GM21423 (cell line): ENCODE measurements around the gene KLHL3.

Experiments used
- ATAC-seq: cut with Tn5 transposase; IDR thresholded peaks from one replicate; pipeline ENCODE4 v1.9.1; 2021; ENCODE audit warnings: mild to moderate bottlenecking, moderate library complexity; ENCODE audit not compliant: unreplicated experiment

Gene KLHL3

DNA sequence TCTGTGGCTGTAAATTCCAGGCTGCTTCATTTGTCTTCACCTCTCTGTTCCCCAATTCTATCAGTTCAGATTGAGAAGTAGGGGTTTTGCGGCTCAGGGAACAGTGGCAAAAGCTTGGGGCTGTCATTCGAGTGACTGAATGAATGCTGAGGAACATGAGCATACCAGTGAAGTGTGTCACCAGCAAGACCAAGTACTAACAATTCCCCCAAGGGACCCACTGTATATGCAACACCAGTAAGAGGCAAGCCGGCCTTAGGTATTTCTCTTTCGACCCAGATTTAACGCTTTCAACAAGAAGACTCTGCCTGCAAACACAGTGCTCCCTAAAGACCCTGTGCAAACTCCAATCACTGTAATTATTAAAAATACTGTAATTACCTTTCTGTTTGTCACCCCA is 25.8 kb downstream of the KLHL3 start:
- no peak for ATAC-seq

DNA sequence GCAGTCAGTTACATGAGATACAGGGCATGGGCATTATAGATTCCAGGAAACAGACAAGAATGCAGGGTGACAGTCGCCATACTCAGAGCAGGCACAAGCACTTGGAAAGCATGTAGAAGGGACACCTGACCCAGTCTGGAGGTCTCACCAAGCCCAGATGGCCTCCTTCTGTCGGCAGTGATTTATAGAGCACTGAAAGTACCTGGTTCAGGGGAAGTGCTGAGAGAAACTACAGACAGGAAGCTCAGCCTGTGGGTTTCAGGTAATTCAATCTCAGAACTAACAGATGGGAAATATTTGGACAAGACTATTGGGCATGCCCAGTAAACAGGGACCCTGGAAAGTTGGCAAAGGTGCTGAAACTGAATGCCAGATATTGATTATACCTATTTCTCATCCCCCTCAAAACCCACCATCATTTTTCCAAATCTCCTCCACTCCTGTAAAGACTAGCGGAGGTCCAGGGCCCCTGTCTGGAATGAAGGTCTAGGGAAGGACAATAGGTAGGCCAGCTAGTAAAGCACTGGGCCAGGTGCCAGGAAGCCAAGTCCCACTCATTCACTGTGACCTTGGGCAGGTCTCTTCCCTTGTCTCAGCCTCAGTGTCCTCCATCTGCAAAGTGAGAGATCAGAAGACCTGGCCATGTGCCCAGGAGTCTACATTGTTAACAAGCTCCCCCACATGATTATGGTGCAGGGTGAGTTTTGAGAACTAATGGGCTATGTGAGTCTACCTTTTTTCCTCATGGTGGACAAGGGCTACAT is 26.9 kb downstream of the KLHL3 start:
- no peak for ATAC-seq

DNA sequence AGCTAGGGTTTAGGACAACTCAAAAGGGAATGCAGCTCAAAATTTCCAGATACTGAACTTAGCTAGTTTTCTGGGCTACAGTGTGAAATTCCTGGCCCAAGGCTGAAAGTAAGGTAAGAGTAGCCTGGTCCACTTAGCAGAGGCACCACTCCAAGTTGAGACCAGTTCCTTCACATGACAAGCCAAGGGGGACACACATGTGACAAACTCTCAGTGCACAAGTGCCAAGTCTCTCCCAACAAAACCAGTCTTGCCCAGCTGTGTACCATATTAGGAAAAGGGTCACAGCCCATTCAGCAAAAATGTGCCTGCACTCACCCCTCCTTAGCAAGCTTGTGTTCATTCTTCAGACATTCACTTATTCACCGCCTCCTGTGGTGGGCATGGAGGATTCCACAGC is 27.8 kb downstream of the KLHL3 start:
- ATAC-seq: no peak

DNA sequence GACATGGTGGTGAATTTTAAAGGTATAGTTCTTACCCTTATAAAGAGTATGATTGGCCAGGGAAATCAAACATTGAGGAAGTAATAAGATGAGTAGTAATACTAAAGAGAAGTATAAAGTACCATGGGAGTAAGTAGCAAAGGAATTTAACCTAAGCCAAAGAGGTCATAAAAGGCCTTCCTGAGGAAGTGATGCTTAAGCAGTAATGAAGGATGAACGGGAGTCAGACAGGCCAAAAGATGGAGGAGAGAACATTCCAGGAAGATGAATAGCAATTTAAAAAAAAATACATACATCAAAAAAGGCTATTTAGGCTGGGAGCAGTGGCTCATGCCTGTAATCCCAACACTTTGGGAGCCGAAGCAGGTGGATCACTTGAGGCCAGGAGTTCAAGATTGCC is 29.0 kb downstream of the KLHL3 start:
- no peak for ATAC-seq

DNA sequence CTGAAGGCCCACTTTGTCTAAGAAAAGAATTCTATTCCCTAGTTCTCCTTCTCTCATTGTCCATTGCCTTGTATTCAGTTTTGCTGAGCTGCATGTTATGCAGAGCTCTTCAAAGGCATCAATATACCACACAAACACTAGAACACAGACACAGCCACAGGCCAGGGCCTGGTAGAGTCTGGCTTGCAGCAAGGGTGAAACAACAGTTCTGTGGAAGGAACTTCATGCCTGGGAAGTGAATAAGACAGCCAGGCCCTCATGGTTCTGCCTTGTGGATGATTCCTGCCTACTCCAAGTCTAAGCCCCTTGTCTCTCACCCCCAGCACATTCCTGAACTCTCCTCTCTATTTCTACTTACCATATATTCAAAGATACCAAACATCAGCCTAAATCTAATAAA is 30.8 kb downstream of the KLHL3 start:
- ATAC-seq: no peak

DNA sequence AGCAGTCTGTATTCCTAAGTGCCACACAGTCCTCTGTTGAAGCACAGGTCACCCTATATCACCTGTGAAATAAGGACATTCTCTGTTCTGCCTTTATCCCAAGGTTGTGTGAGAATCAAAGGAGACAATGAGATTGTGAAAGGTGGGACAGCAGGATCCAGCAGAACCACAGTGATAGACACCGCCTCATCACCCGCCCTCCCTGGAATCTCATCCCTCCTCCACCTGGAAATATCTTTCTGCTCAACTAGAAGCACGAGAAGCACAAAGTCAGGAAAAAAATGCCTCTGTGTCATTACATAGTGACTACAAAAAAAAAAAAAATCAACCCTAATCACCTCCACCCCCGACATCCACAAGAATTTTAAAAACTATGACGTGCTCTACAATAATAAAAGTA is 32.3 kb downstream of the KLHL3 start:
- ATAC-seq: no peak

DNA sequence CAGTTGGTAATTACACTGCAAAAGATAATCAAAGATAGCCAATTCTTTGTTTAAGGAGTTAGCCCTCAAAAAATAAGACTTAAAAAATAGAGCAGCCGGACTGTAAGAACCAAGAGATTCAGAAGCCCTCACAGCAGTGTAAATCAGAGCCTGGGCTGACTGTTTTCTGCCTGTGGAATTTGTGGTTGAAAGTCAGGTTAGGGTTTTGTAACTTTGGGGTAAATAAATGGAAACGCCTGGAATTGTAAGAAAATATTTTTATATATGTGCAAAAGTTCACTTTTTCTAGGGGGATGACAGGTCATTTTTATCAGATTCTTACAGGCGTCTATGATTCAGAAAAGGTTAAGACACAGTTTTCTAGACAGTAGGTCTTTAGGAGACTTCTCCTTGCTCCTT is 35.6 kb downstream of the KLHL3 start:
- no peak for ATAC-seq

DNA sequence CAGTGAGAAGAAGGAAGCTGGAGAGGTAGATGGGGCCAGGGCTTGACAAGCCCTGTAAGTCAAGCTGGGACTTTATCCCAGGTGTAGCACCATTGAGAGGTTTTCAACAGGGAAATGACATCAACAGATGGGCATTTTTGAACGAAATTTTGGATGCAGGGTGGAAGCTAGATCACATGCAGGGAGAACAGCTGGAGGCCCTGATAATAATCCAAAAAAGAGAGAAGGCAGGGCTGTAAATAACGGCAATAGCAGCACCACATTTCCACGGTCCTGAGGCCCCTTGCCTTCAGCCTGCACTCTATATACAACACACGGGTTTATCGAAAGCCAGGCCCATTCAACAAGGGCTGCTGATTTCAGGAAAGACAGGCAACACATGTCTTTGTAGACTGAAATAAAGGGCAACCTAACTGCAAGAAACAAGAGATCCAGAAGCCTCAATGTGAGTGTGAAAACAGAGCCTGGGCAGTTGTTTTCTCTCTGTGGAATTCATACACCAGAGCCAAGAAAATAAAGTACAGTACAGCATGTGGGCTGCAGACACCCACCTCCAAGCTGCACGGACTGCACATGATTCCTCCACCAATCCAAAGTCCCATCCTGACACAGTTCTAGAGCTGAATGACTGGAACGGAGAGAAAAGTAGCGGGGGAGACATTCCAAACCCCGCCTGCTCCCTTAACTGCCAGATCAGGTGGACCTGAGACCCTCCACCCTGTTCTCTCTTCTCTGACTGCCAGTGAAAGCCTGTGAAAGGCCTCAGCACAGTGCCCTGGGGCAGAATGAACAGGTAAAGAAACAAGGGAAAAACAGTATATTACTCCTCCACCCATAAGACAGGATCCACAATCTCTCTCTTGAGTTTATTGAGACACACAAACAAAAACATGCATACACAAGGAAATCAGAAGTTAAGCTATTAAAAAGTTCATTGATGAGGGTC is 36.3 kb downstream of the KLHL3 start:
- no peak for ATAC-seq

DNA sequence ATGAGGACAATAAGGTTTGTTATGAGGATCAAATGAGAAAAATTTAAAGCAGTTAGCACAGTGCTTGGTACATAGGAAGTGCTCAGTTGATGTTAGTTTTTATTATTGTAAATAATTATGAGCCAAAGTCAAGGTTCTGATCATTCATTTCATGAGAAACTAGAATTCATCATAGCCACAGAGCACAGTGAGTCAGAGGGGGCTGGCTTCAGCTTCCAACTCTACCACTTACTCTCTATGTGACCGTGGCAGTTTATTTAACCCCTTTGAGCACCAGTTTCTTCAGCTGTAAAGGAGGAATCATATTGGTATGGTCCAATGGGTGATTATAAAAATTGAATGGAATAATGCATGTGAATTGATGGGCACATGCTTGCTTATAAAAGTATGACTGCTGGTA is 39.4 kb downstream of the KLHL3 start:
- ATAC-seq: no peak

DNA sequence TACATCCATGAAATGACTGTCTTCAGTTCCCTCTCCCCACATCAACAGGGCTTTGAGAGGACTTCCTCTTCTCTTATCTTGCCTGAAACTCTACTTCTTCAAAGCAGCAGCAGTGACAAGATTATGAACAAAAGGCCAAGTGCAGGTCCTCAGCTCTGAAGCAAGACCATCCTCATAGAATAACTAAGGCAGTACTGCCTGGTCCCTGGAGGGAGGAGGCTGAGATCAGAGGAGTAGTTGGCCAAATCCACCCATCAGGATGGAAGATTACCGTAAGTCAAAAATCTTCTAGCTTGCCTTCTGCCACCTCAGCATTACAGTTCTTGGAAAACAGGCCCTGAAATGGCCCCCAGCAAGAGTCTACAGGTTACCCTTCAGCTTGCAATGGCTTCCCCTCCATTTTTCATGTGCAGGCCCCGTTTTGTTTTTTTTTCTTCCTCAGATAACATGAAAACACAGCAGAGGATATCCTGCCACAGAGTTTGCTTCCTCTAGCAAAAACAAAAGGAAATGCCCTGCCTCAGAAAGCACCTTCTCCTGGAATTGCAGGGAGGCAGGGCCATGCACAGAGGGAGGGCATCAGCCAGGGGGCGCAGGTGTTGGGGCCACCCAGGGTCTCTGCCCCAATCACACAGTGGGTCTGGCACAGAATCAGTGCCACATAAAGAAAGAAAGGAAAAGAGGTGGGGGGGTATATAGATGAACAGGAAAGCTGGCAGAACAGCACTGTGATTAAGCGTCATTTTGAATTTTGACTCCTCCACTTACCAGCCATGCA is 40.0 kb downstream of the KLHL3 start:
- no peak for ATAC-seq

DNA sequence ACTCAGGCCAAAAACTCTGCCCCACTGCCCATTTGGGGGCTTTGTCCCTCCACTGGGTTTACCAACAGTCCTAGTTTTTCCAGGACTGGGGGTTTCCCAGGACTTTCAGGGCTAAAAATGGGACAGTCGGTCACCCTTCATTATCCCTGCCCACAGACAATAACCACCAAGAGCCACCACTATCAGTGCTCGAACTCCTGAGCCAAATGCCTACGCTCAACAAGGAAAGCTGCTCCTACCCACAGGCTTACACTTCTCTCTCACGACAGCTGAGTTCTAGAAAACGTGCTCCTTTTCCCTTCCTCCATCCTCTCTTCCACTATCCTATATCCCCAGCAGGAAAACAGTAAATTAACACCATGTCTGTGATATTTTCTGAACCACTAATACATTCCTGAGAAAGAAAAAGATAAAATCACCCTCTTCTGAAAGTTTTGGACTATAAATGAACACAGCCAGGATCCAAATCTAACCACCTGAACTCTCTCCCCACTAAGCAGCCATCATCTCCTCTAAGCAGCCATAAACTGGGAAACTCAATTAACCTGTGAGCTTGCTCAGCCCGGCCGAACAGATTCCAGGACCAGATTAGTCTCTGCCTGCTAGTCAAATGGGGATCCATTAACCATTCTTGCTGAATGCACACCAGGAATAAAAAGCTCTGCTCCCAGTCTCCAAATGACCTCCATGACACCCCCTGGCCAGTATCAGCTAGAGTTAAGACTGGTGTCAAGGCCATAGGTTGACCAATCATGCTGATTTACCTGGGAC is 41.8 kb downstream of the KLHL3 start:
- ATAC-seq: no peak

DNA sequence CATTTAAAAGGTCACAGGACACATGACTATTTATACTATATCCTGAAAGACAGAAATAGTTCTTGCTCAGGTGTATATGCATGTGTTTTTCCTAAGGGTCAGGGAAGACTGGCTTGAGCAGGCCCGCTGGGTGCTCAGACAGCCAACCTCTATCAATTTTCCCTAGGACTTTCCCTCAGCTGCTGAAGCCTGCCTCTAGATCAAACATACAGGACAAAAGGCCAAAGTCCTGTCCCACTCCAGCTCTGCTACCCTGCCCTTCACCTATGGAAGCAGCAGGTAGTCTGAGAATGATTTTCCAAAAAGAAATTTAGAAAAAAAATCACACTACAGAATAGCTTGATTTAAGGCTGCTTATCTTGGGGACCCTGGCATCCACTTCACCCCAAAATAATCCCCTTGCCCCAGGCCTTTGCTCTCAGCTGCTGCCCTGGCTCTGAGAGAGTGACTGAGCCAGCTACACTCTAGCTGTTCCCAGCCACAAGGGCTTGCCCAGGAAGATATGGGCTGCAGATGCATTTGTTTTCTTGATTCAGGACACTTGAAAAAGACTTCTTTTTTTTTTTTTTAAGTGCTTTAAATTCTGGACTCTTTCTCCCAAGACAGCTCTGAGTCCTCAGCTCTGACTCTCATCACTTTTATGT is 42.5 kb downstream of the KLHL3 start:
- no peak for ATAC-seq

DNA sequence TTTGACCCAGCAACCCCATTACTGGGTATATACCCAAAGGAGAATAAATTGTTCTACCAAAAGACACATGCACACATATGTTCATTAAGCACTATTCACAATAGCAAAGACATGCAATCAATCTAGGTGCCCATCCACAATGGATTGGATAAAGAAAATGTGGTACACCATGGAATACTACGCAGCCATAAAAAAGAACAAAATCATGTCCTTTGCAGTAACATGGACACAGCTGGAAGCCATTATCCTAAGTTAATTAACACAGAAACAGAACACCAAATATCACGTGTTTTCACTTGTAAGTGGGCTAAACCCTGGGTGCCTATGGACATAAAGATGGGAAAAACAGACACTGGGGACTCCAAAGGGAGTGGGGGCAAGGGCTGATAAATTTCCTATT is 46.6 kb downstream of the KLHL3 start:
- ATAC-seq: no peak

DNA sequence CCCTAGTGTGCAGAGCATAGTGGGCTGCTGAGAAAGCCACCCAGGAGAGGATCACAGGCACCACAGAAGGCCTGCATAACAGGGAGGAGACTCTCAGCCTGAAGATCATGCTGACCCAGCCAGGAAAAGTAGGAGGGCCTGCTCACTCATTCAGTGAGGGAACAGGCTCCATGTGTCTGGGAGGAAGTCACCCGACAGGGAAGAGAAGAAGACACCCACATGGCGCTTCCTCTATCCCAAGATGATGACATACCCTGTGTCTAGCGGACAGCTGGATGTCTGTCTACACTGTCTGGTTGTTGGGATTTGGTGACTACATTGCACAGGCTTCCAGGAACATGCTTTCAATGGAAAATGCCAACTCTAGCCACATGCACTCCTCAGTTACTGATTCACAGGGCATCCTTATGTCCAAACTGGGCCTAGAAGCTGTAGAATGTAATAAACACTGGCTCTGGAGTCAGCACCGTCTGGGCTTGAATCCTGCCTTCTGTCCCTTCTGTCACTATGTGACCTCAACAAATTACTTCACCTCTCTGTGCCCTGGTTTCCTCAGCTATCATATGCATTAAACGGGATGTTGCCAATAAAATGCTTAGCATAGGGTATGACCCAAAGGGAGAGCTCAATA is 47.6 kb downstream of the KLHL3 start:
- ATAC-seq: no peak

DNA sequence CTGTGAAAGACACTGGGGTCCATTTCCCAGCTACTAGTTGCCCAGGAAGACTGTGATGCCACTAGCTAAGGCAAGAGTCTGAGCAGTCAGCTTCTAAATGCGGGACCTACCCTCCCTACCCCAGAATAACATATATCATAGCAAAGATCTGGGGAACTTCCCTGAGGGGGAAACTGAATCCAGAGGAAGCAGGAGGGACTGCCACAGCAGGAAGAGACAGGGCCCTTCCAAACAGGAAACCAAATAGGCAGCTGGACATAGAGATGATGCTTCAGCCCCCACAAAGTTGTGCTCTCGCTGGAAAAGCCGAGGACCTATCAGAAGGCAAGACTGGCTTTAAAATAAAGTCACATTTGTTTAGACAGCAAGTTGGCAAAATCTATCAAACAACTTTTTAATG is 51.1 kb downstream of the KLHL3 start:
- ATAC-seq: no peak

DNA sequence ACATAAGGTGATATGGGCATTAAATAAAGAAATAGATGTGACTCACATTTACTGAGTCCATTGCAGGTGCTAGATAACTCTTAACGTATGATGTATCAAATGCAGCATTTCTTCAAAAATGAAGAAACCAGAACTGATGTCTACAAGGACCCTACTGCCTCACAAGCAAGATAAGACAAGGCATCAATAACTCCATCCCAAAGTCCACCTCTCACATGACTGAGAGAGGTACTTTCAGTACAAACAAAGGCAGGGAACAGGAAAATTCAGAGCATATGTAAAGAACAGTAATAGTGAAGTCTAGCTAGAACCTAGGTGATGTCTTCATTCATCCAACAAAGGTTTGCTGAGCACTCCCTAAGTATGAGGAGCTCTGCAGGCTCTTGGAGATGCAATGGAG is 54.7 kb downstream of the KLHL3 start:
- ATAC-seq: no peak

DNA sequence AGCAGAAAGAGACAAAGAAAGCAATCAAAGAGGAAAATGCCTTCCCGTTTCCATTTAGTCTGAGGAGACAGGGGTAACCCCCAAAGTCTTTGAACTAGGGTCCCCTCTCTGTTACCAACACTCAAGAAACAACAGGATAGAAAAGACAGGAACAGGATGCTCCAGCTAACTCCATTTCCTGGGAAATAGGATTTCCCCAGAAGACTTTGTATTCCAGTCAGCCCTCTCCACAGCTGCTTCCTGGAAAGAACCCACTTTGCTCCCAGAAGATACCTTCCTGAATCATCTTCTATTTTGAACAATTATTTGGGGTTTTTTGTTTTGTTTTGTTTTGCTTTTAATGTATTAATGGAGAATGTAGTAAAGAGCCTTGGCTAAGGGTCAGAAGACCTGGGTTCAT is 56.0 kb downstream of the KLHL3 start:
- ATAC-seq: no peak

DNA sequence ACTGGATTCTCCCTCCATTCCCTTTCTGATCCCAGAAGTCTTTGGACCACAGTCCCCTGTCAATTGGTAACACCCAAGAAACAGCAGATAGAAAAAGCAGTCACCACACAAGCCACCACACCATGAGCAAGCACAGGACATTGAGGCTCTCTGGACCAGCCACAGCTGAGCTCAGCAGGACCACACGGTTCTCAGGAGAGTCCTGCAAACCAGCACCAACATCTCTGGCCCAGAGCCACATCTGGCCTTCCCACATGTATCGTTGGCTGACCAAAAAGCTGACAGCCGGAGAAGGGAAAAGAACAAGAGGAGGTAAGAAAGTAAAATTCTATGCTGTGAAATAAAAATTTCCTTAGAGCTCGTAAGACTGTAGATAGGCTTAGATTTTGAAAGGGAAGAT is 56.7 kb downstream of the KLHL3 start:
- no peak for ATAC-seq

DNA sequence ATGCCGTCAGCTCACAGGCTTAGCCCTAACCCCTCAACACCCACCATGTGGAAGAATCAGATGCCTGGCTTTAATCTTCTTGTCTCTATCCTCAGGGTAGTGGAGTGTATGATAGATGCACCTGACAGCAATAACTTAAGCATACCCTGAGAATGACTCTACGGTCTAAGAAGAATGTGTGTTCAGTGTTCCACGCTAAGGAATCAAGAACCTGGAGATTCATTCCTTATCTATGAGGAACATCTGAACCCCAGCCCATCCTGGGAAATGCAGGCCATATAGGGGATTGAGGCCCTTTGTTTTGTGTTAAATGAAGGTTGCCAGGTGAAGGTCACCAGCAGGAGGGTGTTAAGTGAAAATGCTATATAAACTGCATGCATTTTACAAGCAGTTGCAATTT is 63.0 kb downstream of the KLHL3 start:
- no peak for ATAC-seq

DNA sequence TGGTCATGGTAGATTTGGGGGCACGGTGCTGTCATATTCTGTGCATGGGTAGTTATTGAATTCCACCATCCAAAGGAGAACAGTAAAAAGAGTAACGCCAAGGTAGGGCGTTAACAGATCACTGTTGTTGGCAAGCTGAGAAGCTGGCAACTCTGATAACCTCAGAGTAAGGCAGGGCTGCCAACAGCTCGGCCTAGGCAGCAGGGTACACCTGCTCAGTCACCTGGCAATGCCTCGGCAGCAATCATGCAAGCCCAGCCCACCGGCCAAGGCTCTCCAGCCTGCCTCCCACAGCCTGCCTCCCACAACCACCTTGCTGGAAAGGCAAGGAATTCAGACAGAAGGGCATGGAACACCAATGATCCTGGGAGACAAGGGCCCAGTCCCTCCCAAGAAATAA is 63.9 kb downstream of the KLHL3 start:
- ATAC-seq: no peak
